GM23338 (cell line): ENCODE measurements around the gene ACAP1. TPM values are rescaled to one million over a fixed set of nuclear protein-coding genes. Genes with fewer than 3 reads are reported as not detected.

Experiments used
- ATAC-seq: fragments of 200-7000 bp; cut with Tn5 transposase; 3 replicates; pipeline ENCODE4 v1.9.1; 2020
- DNase-seq: peaks from one replicate; pipeline ENCODE4 v3.0.0-alpha.2; 2015; ENCODE audit warnings: low spot score
- H2AFZ ChIP-seq: fragments of 200-600 bp; sonication (generic); 2 replicates; pipeline ENCODE4 v1.8.0; 2016; ENCODE audit warnings: antibody characterized with exemption, mild to moderate bottlenecking, moderate library complexity
- H3F3A ChIP-seq: fragments of 200-600 bp; sonication (generic); replicated peaks from 2 replicates; pipeline ENCODE4 v1.8.0; 2017; ENCODE audit warnings: antibody characterized with exemption, mixed run types, low read depth
- H3K27ac ChIP-seq: fragments of 200-600 bp; sonication (generic); 2 replicates; pipeline ENCODE4 v1.6.1; 2016; ENCODE audit warnings: low read depth
- H3K27me3 ChIP-seq: fragments of 200-600 bp; sonication (generic); 2 replicates; pipeline ENCODE4 v1.8.0; 2016; ENCODE audit warnings: mild to moderate bottlenecking, mixed run types, moderate library complexity; ENCODE audit not compliant: insufficient read depth
- H3K36me3 ChIP-seq: fragments of 200-600 bp; sonication (generic); 2 replicates; pipeline ENCODE4 v1.8.0; 2016; ENCODE audit warnings: mild to moderate bottlenecking; ENCODE audit not compliant: insufficient read depth
- H3K4me1 ChIP-seq: fragments of 200-600 bp; sonication (generic); 2 replicates; pipeline ENCODE4 v1.8.0; 2016; ENCODE audit warnings: mild to moderate bottlenecking, moderate library complexity; ENCODE audit not compliant: insufficient read depth
- H3K4me2 ChIP-seq: fragments of 200-600 bp; sonication (generic); 2 replicates; pipeline ENCODE4 v1.7.1; 2017; ENCODE audit warnings: mixed run types
- H3K4me3 ChIP-seq: fragments of 200-600 bp; sonication (generic); 2 replicates; pipeline ENCODE4 v1.6.1; 2016; ENCODE audit warnings: mixed run types
- H3K79me2 ChIP-seq: fragments of 200-600 bp; sonication (generic); replicated peaks from 2 replicates; pipeline ENCODE4 v1.8.0; 2017; ENCODE audit warnings: mild to moderate bottlenecking; ENCODE audit not compliant: insufficient read depth
- H3K9me2 ChIP-seq: fragments of 200-600 bp; sonication (generic); 2 replicates; pipeline ENCODE4 v1.8.0; 2017; ENCODE audit not compliant: insufficient read depth
- H4K20me1 ChIP-seq: fragments of 200-600 bp; sonication (generic); replicated peaks from 2 replicates; pipeline ENCODE4 v1.8.0; 2017; ENCODE audit warnings: mild to moderate bottlenecking; ENCODE audit not compliant: insufficient read depth
- H3K27ac Mint-ChIP-seq: 2 replicates; pipeline ENCODE4 v1.8.0; 2020; ENCODE audit warnings: inconsistent platforms, mild to moderate bottlenecking, moderate library complexity, mixed read lengths
- H3K27me3 Mint-ChIP-seq: 3 replicates; pipeline ENCODE4 v1.8.0; 2022; ENCODE audit warnings: low read depth, mild to moderate bottlenecking, moderate library complexity, mixed read lengths, inconsistent platforms; ENCODE audit not compliant: insufficient read depth, poor library complexity
- H3K36me3 Mint-ChIP-seq: 3 replicates; pipeline ENCODE4 v1.8.0; 2021; ENCODE audit warnings: low read depth, mild to moderate bottlenecking, inconsistent platforms, moderate library complexity, mixed read lengths
- H3K4me1 Mint-ChIP-seq: 3 replicates; pipeline ENCODE4 v1.8.0; 2020; ENCODE audit warnings: mild to moderate bottlenecking, inconsistent platforms, mixed read lengths
- H3K4me3 Mint-ChIP-seq: 3 replicates; pipeline ENCODE4 v1.8.0; 2021; ENCODE audit warnings: moderate library complexity, mild to moderate bottlenecking, inconsistent platforms, mixed read lengths
- H3K9me3 Mint-ChIP-seq: 3 replicates; pipeline ENCODE4 v1.8.0; 2020; ENCODE audit warnings: moderate library complexity, mild to moderate bottlenecking, inconsistent platforms, mixed read lengths
- CREB1 ChIP-seq: fragments of 250-450 bp; sonication (Bioruptor Pico); IDR thresholded peaks from 2 replicates; pipeline ENCODE4 v1.5.0; 2020; ENCODE audit warnings: low read depth, mild to moderate bottlenecking, moderate library complexity
- CTCF ChIP-seq, 2 experiments: fragments of 200-600 bp in 1 of 2; sonication (generic) in 1 of 2; conservative IDR thresholded peaks; 2 replicates each; pipeline versions ENCODE4 v1.5.1 to v1.6.1; 2016 to 2017; ENCODE audit warnings: antibody characterized with exemption in 2 of 2, low read depth in 2 of 2, mild to moderate bottlenecking in 2 of 2, moderate library complexity in 1 of 2
- ETS1 ChIP-seq: IDR thresholded peaks from 2 replicates; pipeline ENCODE4 v1.6.1; 2016; ENCODE audit warnings: antibody characterized with exemption
- EZH2 ChIP-seq: fragments of 200-600 bp; sonication (generic); IDR thresholded peaks from one replicate; pipeline ENCODE4 v1.8.0; 2017; ENCODE audit warnings: antibody characterized with exemption, mild to moderate bottlenecking, low read depth; ENCODE audit not compliant: unreplicated experiment
- EZH2phosphoT487 ChIP-seq: fragments of 200-600 bp; sonication (generic); IDR thresholded peaks from one replicate; pipeline ENCODE4 v1.8.1; 2018; ENCODE audit warnings: antibody characterized with exemption; ENCODE audit not compliant: unreplicated experiment
- JUNB ChIP-seq: IDR thresholded peaks from one replicate; pipeline ENCODE4 v1.6.1; 2016; ENCODE audit warnings: antibody characterized with exemption; ENCODE audit not compliant: unreplicated experiment
- NANOG ChIP-seq: IDR thresholded peaks from 2 replicates; pipeline ENCODE4 v1.6.1; 2016; ENCODE audit warnings: antibody characterized with exemption, borderline replicate concordance
- POLR2AphosphoS5 ChIP-seq: IDR thresholded peaks from 2 replicates; pipeline ENCODE4 v1.6.1; 2016; ENCODE audit warnings: antibody characterized with exemption, low read depth
- REST ChIP-seq: IDR thresholded peaks from one replicate; pipeline ENCODE4 v1.6.1; 2018; ENCODE audit warnings: antibody characterized with exemption; ENCODE audit not compliant: unreplicated experiment
- STAT1 ChIP-seq: IDR thresholded peaks from one replicate; pipeline ENCODE4 v1.6.1; 2016; ENCODE audit warnings: antibody characterized with exemption; ENCODE audit not compliant: unreplicated experiment
- ZNF114 ChIP-seq: fragments of 250-450 bp; sonication (Bioruptor Pico); IDR thresholded peaks from 2 replicates; pipeline ENCODE4 v1.5.0; 2020; ENCODE audit warnings: mild to moderate bottlenecking, moderate library complexity
- ZNF331 ChIP-seq: fragments of 250-450 bp; sonication (Bioruptor Pico); IDR thresholded peaks from 2 replicates; pipeline ENCODE4 v1.5.0; 2020; ENCODE audit warnings: low read depth, mild to moderate bottlenecking, moderate library complexity
- ZNF462 ChIP-seq: fragments of 250-450 bp; sonication (Bioruptor Pico); IDR thresholded peaks from 2 replicates; pipeline ENCODE4 v1.5.0; 2020; ENCODE audit warnings: mild to moderate bottlenecking, moderate library complexity
- polyA plus RNA-seq: library from polyadenylated mRNA; unstranded; fragments of >200 nt; fragmentation: Nextera tagmentation; extraction: Ambion mirVana; gene quantifications from 2 replicates; pipeline ENCODE4 v1.2.1, GENCODE V29; 2016
- total RNA-seq: library from RNA; depleted of rRNA; stranded (reverse); fragments of >200 nt; shearing (Covaris generic); gene quantifications from 2 replicates; pipeline ENCODE4 v1.2.3, GENCODE V29; 2014

The ACAP1 gene
- total and polyA plus RNA-seq, 2 experiments from 2014 or later = 30.7 to 40.1 TPM

GRCh38 chr17:7374353-7374752 lies 38.0 kb downstream of the ACAP1 start:
- H3K9me3 Mint-ChIP-seq = peaks cover 12% of the 10 kb centered on the region
- Histone ChIP-seq H3K9me2 (no peaks in the 10 kb centered on the region), H3K4me1 (peaks cover 2% of the 10 kb centered on the region; the same call in 1 of the 2 replicates), H3F3A (0 out of 2 replicates have a peak, but pooled peaks cover 3% of the 10 kb centered on the region), H3K79me2 (no peaks in the 10 kb centered on the region), H3K27me3 (peaks cover 4% of the 10 kb centered on the region), H2AFZ (no peak overlapping the region), H4K20me1 (no peaks in the 10 kb centered on the region), H3K36me3 (no peaks in the 10 kb centered on the region), H3K4me3 (no peak overlapping the region), H3K4me2 (no peak overlapping the region), H3K27ac (no peak overlapping the region)
- peaks cover 4% of the 10 kb centered on the region for H3K27me3 Mint-ChIP-seq
- H3K4me1 Mint-ChIP-seq = peaks cover 5% of the 10 kb centered on the region; the same call in 2 of the 3 replicates
- peaks cover 3% of the 10 kb centered on the region; the same call in 1 of the 3 replicates for H3K36me3 Mint-ChIP-seq
- TF ChIP-seq CREB1 (CRISPR knock-in tag) = no peak
- no peak for TF ChIP-seq JUNB
- no peak for TF ChIP-seq STAT1
- TF ChIP-seq REST = no peak
- TF ChIP-seq ZNF114 (CRISPR knock-in tag) = no peak
- no peak for TF ChIP-seq NANOG
- no peak for TF ChIP-seq EZH2phosphoT487
- TF ChIP-seq ZNF331 = no peak
- no peak for TF ChIP-seq EZH2
- TF ChIP-seq ZNF462 = no peak
- no peak for TF ChIP-seq ETS1
- TF ChIP-seq CTCF (conservative IDR thresholded peaks at IDR 0.05; ENCODE audit: low read depth in 2 of 2) = no peak
- no peak for TF ChIP-seq POLR2AphosphoS5
- H3K4me3 Mint-ChIP-seq = no peak overlapping the region
- ATAC-seq = no peak
- no peak overlapping the region for H3K27ac Mint-ChIP-seq
- no peak for DNase-seq
